ENCODE data around the gene PRKAG3.

PRKAG3 gene

DNA sequence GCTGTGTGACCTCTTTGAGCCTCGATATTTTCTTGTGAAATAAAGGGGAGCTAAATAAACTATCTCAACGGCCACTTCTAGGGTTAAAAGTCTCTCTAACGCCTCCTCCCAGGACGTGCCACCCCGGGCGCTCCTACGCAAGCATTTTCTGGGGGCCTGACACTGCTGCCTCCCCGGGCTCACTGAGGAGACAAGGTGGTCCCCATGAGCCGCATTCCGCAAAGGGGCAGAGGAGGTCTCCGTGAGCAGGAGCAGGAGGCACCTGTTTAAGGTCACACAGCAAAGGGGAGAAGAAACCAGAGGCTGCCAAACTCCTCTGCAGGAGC, 48.1 kb upstream of the PRKAG3 start:
- H3K9me3 ChIP-seq (ENCODE audit: insufficient read depth, low read length, severe bottlenecking), result no peaks in the 10 kb centered on the region
- no peak overlapping the region for H2AFZ ChIP-seq (ENCODE audit: low read depth, low read length)
- no peaks in the 10 kb centered on the region for H3K36me3 ChIP-seq (ENCODE audit: insufficient read depth, low read length)
- H3K4me2 ChIP-seq (ENCODE audit: insufficient read depth, low read length), result no peak overlapping the region
- H3K79me2 ChIP-seq (ENCODE audit: insufficient read depth, low read length), result no peaks in the 10 kb centered on the region
- H3K4me1 ChIP-seq (ENCODE audit: insufficient read depth, low read length), result peaks cover 11% of the 10 kb centered on the region
- ATAC-seq (ENCODE audit: insufficient read depth, low read depth) (no peak), DNase-seq (no peak)
- peaks cover 17% of the 10 kb centered on the region for H4K20me1 ChIP-seq (ENCODE audit: insufficient read depth, low read length)
- H3K9ac ChIP-seq (ENCODE audit: low read depth, low read length), result no peak overlapping the region
- peaks cover 8% of the 10 kb centered on the region for H3K27me3 ChIP-seq (ENCODE audit: insufficient read depth, low read length, poor library complexity)
- no peak overlapping the region for H3K27ac ChIP-seq (ENCODE audit: low read length)
- TF ChIP-seq, protein P1, sequence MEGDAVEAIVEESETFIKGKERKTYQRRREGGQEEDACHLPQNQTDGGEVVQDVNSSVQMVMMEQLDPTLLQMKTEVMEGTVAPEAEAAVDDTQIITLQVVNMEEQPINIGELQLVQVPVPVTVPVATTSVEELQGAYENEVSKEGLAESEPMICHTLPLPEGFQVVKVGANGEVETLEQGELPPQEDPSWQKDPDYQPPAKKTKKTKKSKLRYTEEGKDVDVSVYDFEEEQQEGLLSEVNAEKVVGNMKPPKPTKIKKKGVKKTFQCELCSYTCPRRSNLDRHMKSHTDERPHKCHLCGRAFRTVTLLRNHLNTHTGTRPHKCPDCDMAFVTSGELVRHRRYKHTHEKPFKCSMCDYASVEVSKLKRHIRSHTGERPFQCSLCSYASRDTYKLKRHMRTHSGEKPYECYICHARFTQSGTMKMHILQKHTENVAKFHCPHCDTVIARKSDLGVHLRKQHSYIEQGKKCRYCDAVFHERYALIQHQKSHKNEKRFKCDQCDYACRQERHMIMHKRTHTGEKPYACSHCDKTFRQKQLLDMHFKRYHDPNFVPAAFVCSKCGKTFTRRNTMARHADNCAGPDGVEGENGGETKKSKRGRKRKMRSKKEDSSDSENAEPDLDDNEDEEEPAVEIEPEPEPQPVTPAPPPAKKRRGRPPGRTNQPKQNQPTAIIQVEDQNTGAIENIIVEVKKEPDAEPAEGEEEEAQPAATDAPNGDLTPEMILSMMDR (IDR thresholded peaks at IDR 0.05; ENCODE audit: borderline replicate concordance, extremely low read depth, low read length, poor library complexity, severe bottlenecking), result no peak
- no peak for TF ChIP-seq EZH2 (IDR thresholded peaks at IDR 0.05; ENCODE audit: borderline replicate concordance, low read depth, low read length, severe bottlenecking)
- no peak overlapping the region for H3K4me3 ChIP-seq (ENCODE audit: low read depth in 1 of 2, low read length in 2 of 2)

DNA sequence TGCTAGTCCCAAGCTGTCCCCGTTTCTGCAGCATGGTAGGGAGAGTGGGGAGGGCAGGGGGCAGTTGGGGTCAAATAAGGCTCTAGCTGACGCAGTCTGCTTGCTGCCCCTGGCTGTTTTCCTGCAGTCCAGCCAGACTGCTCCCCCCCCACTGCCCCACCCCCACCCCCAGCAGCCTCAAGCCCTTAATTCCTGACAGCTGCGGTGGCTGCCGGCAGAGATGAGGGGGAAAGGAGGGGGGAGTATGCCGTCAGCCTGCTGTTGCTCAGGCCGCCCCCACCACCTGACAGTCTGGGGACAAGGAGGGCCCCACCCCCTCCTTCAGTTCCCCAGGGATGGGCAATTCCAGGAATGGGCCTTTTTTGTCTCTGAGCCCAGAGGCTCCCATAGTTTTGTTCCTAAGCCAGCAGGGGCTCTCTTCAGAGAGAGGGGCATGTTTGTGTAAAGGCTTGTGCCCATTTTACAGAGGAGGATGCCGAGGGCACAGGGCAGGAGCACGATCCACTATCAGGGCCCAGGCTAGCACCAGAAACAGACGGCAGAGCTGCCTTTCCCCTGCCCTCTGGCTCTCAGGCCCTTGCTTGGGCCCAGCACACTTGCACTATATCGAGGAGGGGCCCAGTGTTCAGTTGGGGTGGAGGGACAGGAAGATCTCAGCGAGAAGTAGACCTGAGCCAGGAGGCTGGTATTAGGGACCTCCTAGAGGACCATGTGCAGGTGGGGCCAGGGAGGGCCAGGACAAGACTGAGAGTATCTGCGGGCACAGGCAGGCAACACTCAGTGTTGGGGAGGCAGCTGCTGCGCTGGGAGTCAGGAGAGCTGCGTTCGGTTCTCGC, 47.5 kb upstream of the PRKAG3 start:
- TF ChIP-seq, protein P1 (IDR thresholded peaks at IDR 0.05; ENCODE audit: borderline replicate concordance, extremely low read depth, low read length, poor library complexity, severe bottlenecking), result no peak
- Histone ChIP-seq H3K4me3 (ENCODE audit: low read depth in 1 of 2, low read length in 2 of 2) (no peak overlapping the region), H3K4me1 (ENCODE audit: insufficient read depth, low read length) (peaks cover 11% of the 10 kb centered on the region), H4K20me1 (ENCODE audit: insufficient read depth, low read length) (peaks cover 17% of the 10 kb centered on the region), H3K79me2 (ENCODE audit: insufficient read depth, low read length) (no peaks in the 10 kb centered on the region), H3K36me3 (ENCODE audit: insufficient read depth, low read length) (no peaks in the 10 kb centered on the region), H2AFZ (ENCODE audit: low read depth, low read length) (no peak overlapping the region), H3K4me2 (ENCODE audit: insufficient read depth, low read length) (no peak overlapping the region), H3K27me3 (ENCODE audit: insufficient read depth, low read length, poor library complexity) (peaks cover 8% of the 10 kb centered on the region), H3K27ac (ENCODE audit: low read length) (no peak overlapping the region), H3K9me3 (ENCODE audit: insufficient read depth, low read length, severe bottlenecking) (no peaks in the 10 kb centered on the region), H3K9ac (ENCODE audit: low read depth, low read length) (no peak overlapping the region)
- DNase-seq, result no peak
- no peak for ATAC-seq (ENCODE audit: insufficient read depth, low read depth)

DNA sequence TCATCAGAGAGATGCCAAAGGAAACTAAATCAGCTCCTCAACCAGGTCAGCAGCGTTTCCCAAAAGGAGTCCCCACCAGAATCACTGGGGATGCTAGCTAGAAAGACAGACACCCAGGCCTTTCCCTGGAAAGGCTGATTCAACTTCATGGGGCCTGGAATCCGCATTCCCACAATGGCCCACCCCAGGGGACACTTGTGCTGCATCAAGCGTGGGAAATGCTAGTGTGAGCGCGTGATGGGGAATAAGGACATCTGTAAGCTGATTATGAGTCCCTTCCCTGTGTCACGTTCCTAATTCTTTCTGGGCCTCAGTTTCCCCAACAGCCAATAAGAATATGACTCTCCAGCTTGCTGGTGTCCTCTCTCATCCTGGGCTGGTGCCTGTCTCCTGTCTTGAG, 46.9 kb upstream of the PRKAG3 start:
- Histone ChIP-seq H3K27me3 (ENCODE audit: insufficient read depth, low read length, poor library complexity) (peaks cover 8% of the 10 kb centered on the region), H3K9ac (ENCODE audit: low read depth, low read length) (no peak overlapping the region)

More for the DNA sequence above, 46.9 kb upstream of the PRKAG3 start:
- Histone ChIP-seq H2AFZ (ENCODE audit: low read depth, low read length) (no peak overlapping the region), H3K4me2 (ENCODE audit: insufficient read depth, low read length) (no peak overlapping the region), H3K79me2 (ENCODE audit: insufficient read depth, low read length) (no peaks in the 10 kb centered on the region), H3K27ac (ENCODE audit: low read length) (no peak overlapping the region), H3K4me1 (ENCODE audit: insufficient read depth, low read length) (peaks cover 11% of the 10 kb centered on the region), H4K20me1 (ENCODE audit: insufficient read depth, low read length) (peaks cover 17% of the 10 kb centered on the region), H3K4me3 (ENCODE audit: low read depth in 1 of 2, low read length in 2 of 2) (no peak overlapping the region), H3K36me3 (ENCODE audit: insufficient read depth, low read length) (no peaks in the 10 kb centered on the region), H3K9me3 (ENCODE audit: insufficient read depth, low read length, severe bottlenecking) (no peaks in the 10 kb centered on the region)
- ATAC-seq (ENCODE audit: insufficient read depth, low read depth), result no peak
- TF ChIP-seq, protein P1 (IDR thresholded peaks at IDR 0.05; ENCODE audit: borderline replicate concordance, extremely low read depth, low read length, poor library complexity, severe bottlenecking), result no peak
- no peak for TF ChIP-seq EZH2 (IDR thresholded peaks at IDR 0.05; ENCODE audit: borderline replicate concordance, low read depth, low read length, severe bottlenecking)
- no peak for DNase-seq
